GM04503 (cell line): Measurements from ENCODE around the gene CUEDC1.

Experiments used
- DNase-seq: peaks from one replicate; pipeline ENCODE4 v3.0.0-alpha.2; 2012; ENCODE audit warnings: low read depth

The CUEDC1 gene

DNA sequence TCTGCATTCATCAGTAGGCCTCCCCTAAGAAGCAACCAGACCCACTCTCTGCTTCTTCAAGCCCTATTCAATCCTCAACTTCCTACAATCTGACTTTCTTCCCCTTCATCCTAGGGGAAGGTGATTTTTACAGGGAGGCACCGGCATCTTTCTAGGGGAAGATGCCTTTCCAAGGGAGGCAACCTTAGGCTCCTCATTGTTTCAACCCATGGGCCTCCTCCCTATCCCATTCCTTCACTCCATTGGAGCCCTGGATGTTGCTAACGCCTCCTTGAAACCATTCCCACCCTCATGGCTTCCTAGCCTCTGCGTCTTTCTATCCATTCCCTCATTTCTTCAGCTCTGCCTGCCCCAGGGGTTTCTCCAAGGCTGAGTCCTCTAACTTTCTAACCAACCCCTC lies 2.7 kb upstream of the CUEDC1 start:
- no peak for DNase-seq

DNA sequence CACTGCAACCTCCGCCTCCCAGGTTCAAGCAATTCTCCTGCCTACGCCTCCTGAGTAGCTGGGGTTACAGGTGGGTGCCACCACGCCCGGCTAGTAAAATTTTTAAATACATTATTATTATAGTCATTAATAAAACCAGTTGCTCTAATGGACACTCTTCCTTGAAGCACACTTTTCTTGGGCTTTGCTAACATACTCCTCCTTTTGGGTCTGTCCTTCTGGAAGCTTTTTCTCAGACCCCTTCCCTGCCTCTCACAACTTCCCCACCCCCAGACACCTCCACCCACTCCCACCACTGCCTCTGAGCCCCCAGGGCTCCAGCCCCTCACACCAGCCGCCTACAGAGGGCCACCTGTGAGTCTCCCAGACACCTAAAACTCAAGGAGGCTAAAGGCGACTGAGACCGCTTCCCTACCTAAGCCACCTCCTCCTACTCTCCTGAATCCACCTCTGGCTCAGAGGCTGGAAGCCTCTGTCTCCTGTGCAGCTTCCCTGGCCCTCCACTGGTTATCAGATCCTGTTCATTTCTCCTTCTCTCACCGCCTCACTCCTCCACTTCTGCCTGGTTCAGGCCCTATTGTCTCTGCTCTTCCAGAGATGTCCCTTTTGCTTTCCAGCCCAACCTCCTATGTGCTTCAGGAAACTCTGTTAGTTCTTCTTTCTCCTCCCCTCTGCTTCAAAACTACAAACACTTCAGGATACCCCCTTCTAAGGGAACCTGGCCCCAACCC lies 2.1 kb upstream of the CUEDC1 start:
- no peak for DNase-seq

DNA sequence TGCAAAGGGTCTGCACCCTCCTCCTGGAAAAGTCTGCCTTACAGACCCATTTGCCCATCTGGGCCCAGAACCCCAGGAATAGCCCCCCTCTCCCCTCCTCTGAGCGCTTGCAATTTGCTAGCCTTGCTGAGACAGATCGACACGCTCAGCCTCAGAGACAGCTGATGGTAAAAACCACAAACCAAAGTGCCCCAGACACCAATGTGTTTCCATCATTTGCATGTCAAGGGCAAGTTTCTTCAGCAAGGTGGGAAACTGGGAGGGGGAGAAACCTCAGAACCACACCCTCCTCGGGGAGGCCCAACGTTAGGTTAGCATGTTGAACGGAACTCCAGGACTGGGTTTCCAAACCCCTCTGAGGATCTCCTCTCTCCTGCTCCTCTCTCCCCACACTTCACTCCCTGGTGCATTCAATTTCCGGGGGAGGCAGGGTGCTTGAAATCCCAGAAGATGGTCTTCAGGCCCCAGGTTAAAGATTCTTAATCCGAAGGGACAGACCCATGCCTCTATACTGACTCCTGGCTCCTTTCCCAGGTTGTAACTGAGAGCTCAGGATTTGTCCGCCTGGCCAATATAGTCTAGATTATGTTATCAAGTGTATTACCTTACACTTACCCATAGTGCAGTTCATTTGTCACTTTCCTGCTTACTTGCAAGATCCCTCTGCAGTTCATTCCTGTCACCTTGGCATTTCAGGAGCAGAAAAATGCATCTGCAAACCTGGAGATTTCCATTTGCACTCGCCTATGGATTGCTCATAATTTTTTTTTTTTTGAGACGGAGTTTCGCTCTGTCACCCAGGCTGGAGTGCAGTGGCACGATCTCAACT lies 1.3 kb upstream of the CUEDC1 start:
- no peak for DNase-seq

DNA sequence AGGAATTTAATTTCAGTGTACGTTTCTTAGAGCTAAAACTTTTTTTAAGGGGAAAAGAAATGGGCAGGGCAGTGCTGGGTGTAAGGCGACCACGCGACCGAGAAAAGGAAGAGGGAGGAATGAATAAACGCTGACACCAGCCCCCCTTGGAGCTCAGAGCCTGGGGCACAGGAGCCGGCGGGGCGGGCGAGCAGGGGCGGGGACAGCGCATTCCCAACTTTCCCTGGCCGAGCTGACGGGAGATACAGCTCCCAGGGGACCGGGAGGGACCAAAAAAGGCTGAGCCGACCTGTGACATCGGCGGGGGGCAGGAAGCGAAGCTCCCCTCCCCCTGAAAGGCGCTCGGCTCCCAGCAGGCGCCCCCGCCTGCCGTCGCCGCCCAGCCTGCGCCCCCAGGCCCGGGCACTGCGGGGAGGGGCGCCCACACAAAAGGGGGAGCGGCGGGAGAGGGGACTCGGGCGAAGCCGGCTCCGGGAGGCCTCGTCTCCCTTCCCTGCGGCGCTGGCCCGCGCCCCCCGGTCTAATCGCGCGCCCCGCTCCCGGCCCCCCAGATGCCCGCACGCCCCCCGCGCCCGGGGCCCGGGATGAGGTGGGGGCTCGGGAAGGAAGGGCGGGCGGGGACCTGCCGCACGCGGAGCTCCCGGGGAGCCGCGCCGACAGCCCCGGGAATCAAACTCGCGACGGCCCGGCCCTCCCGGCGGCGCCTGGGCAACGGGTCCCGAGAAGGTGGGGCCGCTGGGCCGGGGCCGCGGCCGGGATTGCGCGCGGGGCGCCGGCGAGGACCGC lies 622 bp downstream of the CUEDC1 start:
- no peak for DNase-seq

DNA sequence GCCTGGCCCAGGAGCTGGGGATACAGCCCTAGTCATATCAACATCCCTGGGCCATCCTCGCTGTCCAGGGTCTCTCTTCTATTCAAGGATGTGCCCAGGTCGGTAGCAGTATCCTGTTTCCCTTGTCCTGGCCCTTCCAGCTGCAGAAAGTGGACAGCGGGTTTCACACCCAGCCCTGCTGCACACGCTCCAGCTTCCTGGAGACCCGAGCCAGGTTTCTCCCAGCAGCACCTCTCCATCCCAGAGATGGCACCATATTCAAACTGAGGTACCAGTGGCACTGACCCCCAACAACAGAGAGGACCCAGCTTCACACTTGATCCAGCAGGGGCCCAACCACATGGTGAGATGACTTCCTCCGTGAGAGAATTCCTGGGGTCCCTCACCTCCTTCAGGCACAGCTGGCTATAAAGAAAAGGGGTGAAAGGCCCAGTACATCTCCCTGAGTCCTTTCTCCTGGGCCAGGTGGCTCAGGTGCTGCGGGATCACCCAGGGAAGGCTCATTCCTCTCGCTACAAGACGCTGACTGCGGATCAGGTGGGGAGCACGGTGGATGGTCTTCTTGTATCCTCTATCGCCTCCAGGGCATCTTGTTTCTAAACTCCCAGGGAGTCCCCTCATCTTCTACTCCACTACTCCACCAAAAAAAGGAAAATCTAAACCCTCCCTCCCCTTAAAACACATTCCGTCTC lies 1.4 kb downstream of the CUEDC1 start:
- DNase-seq: no peak

DNA sequence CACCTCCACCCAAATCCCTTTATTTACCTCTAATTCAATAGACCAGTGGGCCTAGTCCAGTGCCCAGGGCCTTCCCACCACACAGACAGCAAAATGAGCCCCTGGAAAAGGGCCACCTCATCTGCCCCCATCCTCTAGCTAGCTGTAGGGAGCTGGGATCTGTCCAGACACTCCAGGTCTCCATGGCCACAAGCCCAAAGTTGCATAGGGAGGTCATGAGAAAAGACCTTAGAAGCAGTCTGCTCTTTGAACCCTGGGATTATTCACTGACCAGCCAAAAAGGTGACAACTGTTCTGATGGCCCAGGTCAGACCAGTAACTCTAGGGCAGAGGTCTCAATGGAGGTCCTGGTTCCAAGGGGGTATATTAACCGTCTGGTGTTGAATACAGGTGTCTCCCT lies 2.0 kb downstream of the CUEDC1 start:
- DNase-seq: no peak

DNA sequence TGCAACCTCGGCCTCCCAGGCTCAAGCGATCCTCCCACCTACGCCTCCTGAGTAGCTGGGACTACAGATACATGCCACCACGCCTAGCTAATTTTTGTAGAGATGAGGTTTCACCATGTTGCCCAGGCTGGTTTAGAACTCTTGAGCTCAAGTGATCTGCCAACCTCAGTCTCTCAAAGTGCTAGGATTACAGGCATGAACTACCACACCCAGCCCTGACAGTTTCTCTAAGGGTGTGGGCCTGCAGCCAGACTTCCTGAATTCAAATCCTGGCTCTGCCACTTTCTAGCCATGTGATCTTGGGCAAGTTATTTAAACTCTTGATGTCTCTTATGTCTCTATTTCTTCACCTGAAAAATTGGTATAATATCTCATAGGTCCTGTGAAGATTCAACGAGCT lies 5.6 kb downstream of the CUEDC1 start:
- DNase-seq: no peak

DNA sequence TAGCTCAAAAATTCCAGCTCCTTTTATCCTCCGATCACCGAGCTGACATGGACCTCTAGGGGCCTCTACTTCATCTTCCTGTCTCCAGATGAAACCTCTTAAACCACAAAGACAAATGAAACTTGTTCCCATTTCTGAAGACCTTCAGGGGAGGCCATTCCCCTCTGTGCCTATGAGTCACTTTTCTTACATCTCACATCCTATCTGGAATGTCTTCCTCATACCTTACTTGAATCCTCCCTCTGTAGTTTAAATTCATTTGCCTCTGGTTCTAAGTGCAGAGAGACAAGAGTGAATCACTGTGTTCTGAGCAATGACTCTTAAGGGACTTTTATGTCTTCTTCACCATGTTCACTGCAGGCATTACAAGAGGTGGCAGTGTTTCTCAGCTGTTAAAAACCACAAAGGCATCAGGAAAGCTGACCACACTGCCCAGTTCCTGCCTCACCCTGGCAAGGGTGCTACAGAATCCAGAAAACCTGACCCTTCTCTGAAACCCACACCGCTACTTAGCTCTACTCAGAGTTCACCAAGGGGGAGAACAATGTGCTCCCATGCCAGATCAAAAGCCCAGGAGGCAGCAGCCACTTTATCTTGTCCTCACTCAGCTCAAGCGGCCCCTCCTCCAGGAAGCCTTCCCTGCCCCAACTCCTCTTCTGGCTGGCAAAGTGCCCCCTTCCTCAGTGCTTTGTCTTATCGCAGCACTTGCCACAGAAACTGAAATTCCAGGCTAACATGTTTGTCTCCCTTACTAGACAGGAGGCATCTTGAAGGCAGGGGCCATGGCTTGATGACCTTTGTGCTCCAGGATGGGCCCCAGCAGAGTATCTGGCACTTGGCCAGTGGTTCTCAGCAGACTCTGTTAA lies 6.4 kb downstream of the CUEDC1 start:
- peak; percentile 100 for DNase-seq

DNA sequence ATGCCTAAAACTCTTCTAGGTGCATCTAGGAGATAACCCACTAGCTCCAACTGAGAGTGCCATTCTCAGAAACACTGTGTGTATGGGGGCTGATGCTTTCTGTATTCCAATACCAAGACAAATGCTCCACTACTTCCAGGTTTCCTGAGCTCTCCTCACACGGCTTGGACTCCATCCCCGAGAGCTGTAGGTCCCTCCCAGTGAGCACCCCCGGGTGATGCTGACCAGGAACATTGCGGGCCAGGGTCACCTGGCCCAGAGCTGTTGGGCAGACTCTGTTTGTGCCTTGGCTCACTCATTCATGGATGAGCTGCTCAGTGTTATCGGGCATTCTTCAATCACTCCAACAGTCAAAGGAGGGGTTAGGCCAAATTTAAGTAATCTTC lies 7.0 kb downstream of the CUEDC1 start:
- DNase-seq: no peak

DNA sequence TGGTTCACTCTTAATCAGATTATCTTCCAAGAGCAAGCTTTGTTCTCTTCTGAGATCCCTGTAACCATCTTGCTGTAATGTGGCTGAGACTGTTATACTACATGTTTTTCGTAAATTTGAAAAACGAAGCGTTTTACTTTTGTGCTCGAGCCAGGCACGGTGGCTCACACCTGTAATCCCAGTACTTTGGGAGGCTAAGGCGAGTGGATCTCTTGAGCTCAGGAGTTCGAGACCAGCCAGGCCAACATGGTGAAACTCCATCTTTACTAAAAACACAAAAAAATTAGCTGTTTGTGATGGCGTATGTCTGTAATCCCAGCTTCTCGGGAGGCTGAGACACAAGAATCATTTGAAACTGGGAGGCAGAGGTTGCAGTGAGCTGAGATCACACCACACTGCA lies 7.8 kb downstream of the CUEDC1 start:
- DNase-seq: no peak

DNA sequence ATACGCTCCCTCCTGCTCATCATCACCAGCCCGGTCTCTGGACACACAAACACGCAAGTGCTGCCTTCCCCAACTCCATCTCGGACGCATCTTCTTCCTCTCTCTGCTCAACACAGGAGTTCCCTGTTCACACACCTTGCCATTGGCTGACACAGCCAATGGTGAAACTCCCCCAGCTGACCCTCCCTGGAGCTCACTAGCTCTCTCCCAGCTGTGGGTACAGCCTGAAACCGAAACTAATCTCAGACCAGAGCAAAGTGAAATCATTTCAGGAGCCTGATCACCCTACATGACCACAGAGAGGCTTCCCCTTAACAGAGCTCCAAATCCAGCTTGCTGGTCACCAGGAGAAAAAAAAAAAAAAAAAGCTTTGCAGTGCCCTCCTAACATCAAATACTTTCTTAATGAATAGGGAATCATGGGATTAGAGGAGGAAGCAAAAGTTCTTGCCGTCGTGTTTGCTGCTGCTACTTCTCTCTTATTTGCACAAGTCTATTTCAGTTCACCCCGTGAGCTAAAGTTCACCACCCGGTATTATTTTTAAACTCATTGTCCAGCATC lies 8.3 kb downstream of the CUEDC1 start:
- no peak for DNase-seq

DNA sequence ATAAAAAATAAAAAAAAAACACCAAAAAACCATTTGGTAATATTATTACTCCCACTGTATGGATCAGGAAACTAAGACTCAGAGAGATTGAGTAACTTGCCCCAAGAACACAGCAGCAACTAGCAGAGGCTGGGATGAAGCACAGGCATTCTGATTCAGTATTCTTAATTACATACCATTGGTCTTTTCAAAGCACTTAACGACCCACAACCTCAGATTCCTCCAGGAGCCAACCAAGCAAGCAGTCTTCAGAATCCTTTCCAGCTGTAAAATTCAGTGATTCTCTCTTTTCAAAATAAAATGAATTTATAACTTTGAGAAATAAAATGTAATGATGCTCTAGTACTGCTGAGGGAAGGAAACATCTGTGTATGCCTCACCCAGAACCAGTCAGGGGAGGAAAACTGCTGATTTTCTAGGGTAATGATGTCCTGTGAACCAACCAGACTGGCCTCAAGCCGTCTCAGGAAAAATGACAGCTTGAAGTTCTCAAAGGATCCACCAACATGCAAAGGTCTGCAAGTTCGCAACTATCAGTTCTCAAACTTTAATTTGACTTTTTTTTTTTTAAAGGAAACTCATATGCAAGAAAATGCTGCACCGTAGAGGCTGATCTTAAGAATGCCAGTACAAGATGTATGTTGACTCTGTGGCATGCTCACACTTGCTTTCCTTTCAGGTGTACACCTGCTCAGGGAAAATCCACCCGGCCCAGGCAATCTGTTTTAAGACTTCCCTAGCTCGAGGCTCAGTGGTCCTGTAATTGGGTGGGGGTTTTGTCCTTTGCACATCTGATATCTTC lies 9.0 kb downstream of the CUEDC1 start:
- no peak for DNase-seq

DNA sequence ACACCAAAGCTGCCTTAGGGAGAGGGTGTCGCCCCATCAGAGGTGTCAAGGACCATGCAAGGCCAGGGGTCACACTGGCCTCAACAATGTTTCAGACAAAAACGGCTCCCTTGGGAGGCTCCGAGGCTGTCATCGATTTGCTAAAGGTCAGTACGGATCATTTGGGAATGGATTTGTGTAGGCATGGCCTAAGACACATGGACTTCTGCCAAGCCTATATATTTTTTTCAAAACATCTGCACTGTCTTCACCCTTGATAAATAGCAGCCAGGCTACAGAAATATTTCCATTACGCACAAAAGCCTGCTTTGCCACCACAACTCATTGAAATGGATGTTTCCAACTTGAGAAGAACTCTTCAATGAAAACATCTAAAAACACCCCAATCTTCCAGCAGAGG lies 10.3 kb downstream of the CUEDC1 start:
- DNase-seq: no peak

DNA sequence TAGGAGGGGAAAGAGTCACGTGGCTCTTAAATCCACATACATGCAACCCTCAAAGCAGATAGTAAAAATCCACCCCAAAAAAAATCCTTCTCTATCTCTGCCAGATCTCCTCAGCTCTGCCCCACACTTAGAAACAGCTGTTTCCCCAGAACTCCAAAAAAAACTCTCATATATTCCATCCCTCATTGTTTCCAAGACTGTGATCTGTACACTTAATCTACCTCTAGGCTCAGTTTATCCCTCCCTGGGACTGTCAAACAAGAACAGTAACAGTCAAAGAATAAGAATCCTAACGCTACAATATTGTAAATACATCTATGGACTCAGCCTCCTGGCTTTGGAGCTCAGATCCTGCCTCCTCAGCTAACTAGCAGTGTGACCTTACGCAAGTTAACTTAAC lies 11.6 kb downstream of the CUEDC1 start:
- DNase-seq: no peak

DNA sequence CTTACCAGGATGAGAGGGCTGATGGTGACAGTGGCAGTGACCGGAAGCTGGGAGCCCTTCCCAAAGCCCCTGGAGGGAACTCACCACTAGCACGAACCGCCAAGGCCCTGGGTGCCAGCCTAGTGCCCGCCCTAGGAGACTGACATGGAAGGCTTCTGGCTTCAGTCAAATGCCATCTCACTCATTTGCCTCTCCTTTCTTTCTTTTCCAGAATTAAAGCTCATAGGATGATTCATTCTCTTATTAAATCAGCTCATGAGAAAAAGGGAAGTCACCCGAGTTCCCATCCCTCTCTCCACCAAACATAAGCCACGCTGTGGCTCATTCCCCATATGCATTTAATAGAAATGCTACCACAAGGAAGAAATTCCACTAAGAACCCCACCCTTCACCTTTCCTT lies 12.1 kb downstream of the CUEDC1 start:
- DNase-seq: no peak

DNA sequence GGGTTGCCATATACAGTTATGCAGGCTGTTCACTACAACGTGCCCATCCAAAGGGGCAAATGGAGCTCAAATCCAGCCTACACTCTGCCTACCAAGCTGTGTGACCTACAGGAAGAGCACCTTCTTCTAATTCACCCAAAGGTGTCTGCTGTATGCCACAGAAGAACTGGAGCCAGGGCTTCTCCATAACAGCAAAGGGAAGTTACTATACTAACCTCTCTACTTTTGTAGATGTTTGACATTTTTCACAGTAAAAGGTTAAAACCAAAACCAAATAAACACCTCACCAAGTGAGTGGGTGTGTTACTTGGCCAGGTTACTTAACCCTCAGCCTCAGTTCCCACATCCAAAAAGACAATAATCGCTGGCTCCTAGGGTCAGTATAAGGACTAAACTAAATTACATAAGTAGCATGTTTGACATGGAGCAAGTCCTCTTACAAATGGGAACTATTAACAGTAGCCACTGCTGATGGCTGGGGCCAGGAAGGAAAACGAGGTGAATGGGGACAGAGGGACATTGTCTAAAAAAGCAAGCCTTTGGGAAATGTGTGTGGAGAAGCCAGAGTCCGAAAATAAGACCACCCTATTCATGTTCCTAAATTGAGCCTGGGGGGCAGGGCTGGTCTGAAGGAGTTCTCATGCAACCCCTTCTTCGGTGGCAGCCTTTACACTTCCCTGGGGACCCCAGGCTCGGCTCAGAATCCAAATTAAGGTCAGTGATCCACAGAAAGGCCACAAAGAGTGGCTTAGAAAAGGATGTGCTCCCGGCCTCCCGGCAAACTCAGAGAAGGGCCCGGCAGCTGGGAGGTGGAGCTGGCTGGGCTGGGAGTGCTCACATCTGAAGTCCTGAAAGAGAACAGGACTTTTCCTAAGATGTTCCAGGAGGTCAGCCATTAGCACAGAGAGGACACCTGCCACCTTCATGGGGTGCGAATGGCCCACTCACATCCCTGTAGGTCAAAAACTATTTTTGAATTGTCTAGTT lies 13.5 kb downstream of the CUEDC1 start:
- no peak for DNase-seq

DNA sequence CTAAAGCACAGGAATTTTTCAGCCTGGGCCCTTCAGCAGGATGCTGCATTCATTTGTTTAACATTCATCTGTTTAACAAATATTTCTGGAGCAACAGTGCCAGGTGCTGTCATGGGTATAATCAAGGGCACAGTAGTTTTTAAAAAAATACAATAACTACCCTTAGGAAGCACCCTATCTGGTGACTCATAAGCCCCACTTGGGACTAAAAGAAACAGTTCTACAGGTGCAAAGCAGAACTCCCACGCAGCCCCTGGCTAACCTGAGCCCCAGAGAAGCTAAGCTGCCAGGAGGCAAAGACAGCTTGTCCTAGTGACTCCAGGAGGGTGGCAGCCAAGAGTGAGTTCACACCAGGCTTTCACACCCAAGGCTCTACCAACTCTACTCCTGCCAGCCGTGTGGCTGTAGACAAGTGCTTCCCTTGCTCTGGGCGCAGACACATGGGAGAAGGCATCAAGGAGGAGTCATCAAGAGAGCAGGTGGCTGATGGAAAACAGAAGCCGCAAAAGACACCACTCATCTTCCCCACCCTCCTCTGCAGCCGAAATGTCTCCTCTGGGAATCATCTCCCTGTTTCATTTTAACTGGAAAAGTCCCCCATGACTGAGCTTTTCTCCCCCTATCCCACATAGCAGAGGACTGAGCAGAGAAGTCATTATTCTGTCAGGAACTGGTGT lies 14.4 kb downstream of the CUEDC1 start:
- no peak for DNase-seq

DNA sequence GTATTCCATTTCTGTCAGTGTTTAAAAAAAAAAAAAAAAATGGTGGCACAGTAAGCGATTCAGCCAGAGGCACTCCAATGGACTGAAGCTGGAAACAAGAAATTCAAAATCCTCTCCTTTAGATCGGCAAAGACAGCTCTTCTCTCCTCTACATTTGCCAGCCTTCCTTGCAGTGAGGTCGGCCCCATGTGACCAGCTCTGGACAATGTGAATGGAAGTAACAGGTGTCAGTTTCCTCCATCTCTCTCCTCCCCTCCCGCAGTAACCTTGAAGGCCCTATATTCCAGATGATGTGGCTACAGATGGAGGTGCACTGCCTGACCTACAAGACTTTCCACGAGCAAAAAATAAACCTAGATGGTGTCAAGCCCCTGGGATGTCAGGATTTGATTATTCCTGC lies 15.0 kb downstream of the CUEDC1 start:
- no peak for DNase-seq
